Endothelial cell of umbilical vein (primary cell): ENCODE data around the gene ZNF816. TPM values are rescaled to one million over a fixed set of nuclear protein-coding genes. Genes with fewer than 3 reads are reported as not detected.

ENCODE experiments used
- BruUV-seq: library from RNA; stranded (reverse); fragments of 400-500 nt; replicated peaks from 2 replicates; lab custom pipeline; 2021; lab: Mats Ljungman, UMichigan
- CTCF ChIA-PET: fragments of 300-600, 350-600 bp; sonication (Branson Sonifier 250); formaldehyde crosslinking; loops from one replicate; lab custom pipeline; 2021; ENCODE audit warnings: antibody characterized with exemption, inconsistent platforms; lab: Charles Lee
- POLR2A ChIA-PET: fragments of 300-600, 350-600 bp; sonication (Branson Sonifier 250); formaldehyde crosslinking; loops from one replicate; lab custom pipeline; 2021; ENCODE audit warnings: antibody characterized with exemption, inconsistent platforms; lab: Charles Lee
- DNase-seq: peaks from one replicate; pipeline ENCODE4 v3.0.0-alpha.2; 2011; ENCODE audit warnings: low read depth, low spot score
- FAIRE-seq: peaks from 2 replicates; lab custom pipeline; 2011; peaks lifted over from hg19 to GRCh38; lab: Jason Lieb, UNC
- H2AFZ ChIP-seq: 2 replicates; pipeline ENCODE4 v1.6.0; 2012; ENCODE audit warnings: low read depth, low read length, control low read depth, inconsistent platforms
- H3K27ac ChIP-seq: 2 replicates; pipeline ENCODE4 v1.5.1; 2011; ENCODE audit warnings: low read depth, mild to moderate bottlenecking, control low read depth, low read length, moderate library complexity; ENCODE audit not compliant: insufficient read depth
- H3K27me3 ChIP-seq, 2 experiments: 2 replicates each; pipeline versions ENCODE4 v1.6.0 to v1.6.1; 2011; ENCODE audit warnings: low read length in 2 of 2, mixed read lengths in 1 of 2; ENCODE audit not compliant: control insufficient read depth in 2 of 2, insufficient read depth in 2 of 2
- H3K36me3 ChIP-seq, 2 experiments: 2 replicates in 1 of 2; 3 replicates in 1 of 2; pipeline ENCODE4 v1.5.1; 2011; ENCODE audit warnings: low read length in 2 of 2, mild to moderate bottlenecking in 1 of 2, moderate library complexity in 1 of 2; ENCODE audit not compliant: control insufficient read depth in 2 of 2, insufficient read depth in 2 of 2; ENCODE audit errors: extremely low read depth in 1 of 2
- H3K4me1 ChIP-seq: 3 replicates; pipeline ENCODE4 v1.5.1; 2011; ENCODE audit warnings: mild to moderate bottlenecking, low read length; ENCODE audit not compliant: control insufficient read depth, insufficient read depth; ENCODE audit errors: extremely low read depth
- H3K4me2 ChIP-seq: 2 replicates; pipeline ENCODE4 v1.6.1; 2011; ENCODE audit warnings: low read length, control low read depth, mixed read lengths; ENCODE audit not compliant: insufficient read depth
- H3K4me3 ChIP-seq, 3 experiments: fragments of 200-600 bp in 1 of 3; sonication (generic), shearing (Covaris generic) in 1 of 3; replicated peaks in 1 of 3; 2 replicates each; pipeline ENCODE4 v1.5.1; 2011 to 2016; ENCODE audit warnings: control low read depth in 3 of 3, low read length in 3 of 3, mild to moderate bottlenecking in 2 of 3, inconsistent platforms in 1 of 3, low read depth in 1 of 3, moderate library complexity in 1 of 3; ENCODE audit not compliant: insufficient read depth in 1 of 3
- H3K79me2 ChIP-seq: 2 replicates; pipeline ENCODE4 v1.6.0; 2012; ENCODE audit warnings: low read length, inconsistent platforms; ENCODE audit not compliant: control insufficient read depth, insufficient read depth
- H3K9ac ChIP-seq: replicated peaks from 2 replicates; pipeline ENCODE3; 2011; ENCODE audit warnings: low read length, control low read depth; ENCODE audit not compliant: insufficient read depth; ENCODE audit errors: extremely low read depth
- H3K9me1 ChIP-seq: replicated peaks from 3 replicates; pipeline ENCODE4 v1.6.0; 2011; ENCODE audit warnings: mild to moderate bottlenecking, low read length; ENCODE audit not compliant: control insufficient read depth, insufficient read depth; ENCODE audit errors: extremely low read depth
- H3K9me3 ChIP-seq: replicated peaks from 2 replicates; pipeline ENCODE4 v1.5.1; 2012; ENCODE audit warnings: low read length, inconsistent platforms; ENCODE audit not compliant: control insufficient read depth, insufficient read depth
- H4K20me1 ChIP-seq: replicated peaks from 2 replicates; pipeline ENCODE3; 2011; ENCODE audit warnings: mild to moderate bottlenecking, low read length; ENCODE audit not compliant: control insufficient read depth, insufficient read depth; ENCODE audit errors: extremely low read depth
- EZH2 ChIP-seq: IDR thresholded peaks from 2 replicates; pipeline ENCODE4 v1.6.1; 2012; ENCODE audit warnings: borderline replicate concordance, low read depth, mild to moderate bottlenecking, moderate library complexity, low read length, inconsistent platforms; ENCODE audit not compliant: severe bottlenecking
- GATA2 ChIP-seq: IDR thresholded peaks from 2 replicates; pipeline ENCODE4 v1.7.0; 2011; ENCODE audit warnings: low read depth, mild to moderate bottlenecking, moderate library complexity, mixed read lengths, low read length; ENCODE audit not compliant: insufficient read length, insufficient read depth
- JUN ChIP-seq: IDR thresholded peaks from 2 replicates; pipeline ENCODE4 v1.6.1; 2011; ENCODE audit warnings: borderline replicate concordance, low read depth; ENCODE audit not compliant: insufficient read length, insufficient read depth
- MYC ChIP-seq: IDR thresholded peaks from one replicate; pipeline ENCODE4 v1.6.1; 2011; ENCODE audit warnings: mild to moderate bottlenecking, low read depth, low read length
- POLR2A ChIP-seq: IDR thresholded peaks from 2 replicates; pipeline ENCODE4 v1.6.1; 2012; ENCODE audit warnings: low read depth, mild to moderate bottlenecking, control low read depth, low read length
- POLR2AphosphoS5 ChIP-seq: IDR thresholded peaks from 2 replicates; pipeline ENCODE4 v1.6.1; 2012; ENCODE audit warnings: low read depth, mild to moderate bottlenecking, control low read depth, low read length, moderate library complexity; ENCODE audit not compliant: insufficient read depth
- dilution Hi-C: fragments of 300-500 bp; cut with MboI; formaldehyde crosslinking; loops from one replicate; pipeline ENCODE4 v1.15.0; 2019; ENCODE audit warnings: low sequenced_read_pairs; ENCODE audit not compliant: extremely low pct_ligation_motif_present
- intact Hi-C: fragments of 100-400 bp; cut with micrococcal nuclease; formaldehyde crosslinking; loops from one replicate; pipeline ENCODE4 v1.10.0; 2022
- polyA plus RNA-seq, 4 experiments: library from polyadenylated mRNA; depleted of rRNA in 3 of 4; stranded (reverse) in 3 of 4; unstranded in 1 of 4; fragments of >200 nt; gene quantifications; 2 replicates each; pipeline versions ENCODE4 v1.2.1 to v1.2.3, GENCODE V29; 2011 to 2012; ENCODE audit warnings: missing spikeins in 1 of 4
- total RNA-seq: library from RNA; stranded (reverse); gene quantifications from 2 replicates; pipeline ENCODE4 v1.2.3, GENCODE V29; 2021
- TF ChIP-seq, protein P1 (sequence below), 2 donors: IDR thresholded peaks; 1 replicate in 1 of 2; 2 replicates in 1 of 2; pipeline ENCODE4 v1.5.1; 2011; ENCODE audit warnings: low read length in 2 of 2, mild to moderate bottlenecking in 2 of 2, moderate library complexity in 2 of 2, control low read depth in 1 of 2, inconsistent platforms in 1 of 2, low read depth in 1 of 2; ENCODE audit not compliant: insufficient read depth in 1 of 2; ENCODE audit errors: extremely low read depth in 1 of 2

ZNF816 gene
- total and polyA plus RNA-seq, 2 donors (not counting 3 experiments of a cell fraction or from before 2014, with no cell fraction given): 1.8 to 4.9 TPM

GRCh38 chr19:52997975-52998374, 35.3 kb upstream of the ZNF816 start:
- H3K27me3 ChIP-seq: no peaks in the 10 kb centered on the region
- no peak overlapping the region for H3K4me2 ChIP-seq
- dilution Hi-C loops: no loop called here
- no peak overlapping the region for H3K4me3 ChIP-seq
- FAIRE-seq (no peak), DNase-seq (no peak)
- no peaks in the 10 kb centered on the region for H4K20me1 ChIP-seq
- no peak overlapping the region for H3K27ac ChIP-seq
- no TSS peak for BruUV-seq
- intact Hi-C loops: no loop called here
- H3K79me2 ChIP-seq: no peaks in the 10 kb centered on the region
- peaks cover 5% of the 10 kb centered on the region for H3K4me1 ChIP-seq
- H2AFZ ChIP-seq: no peak overlapping the region
- no peaks in the 10 kb centered on the region for H3K9me3 ChIP-seq
- POLR2A ChIA-PET: no interaction called here
- TF ChIP-seq EZH2: no peak
- H3K9ac ChIP-seq: no peak overlapping the region
- H3K9me1 ChIP-seq: no peaks in the 10 kb centered on the region
- CTCF ChIA-PET: interaction anchor here (1.5 kb wide), 1 partner anchor 79 kb away, joined by 3 read pairs; no protein-coding TSS in a partner anchor
- H3K36me3 ChIP-seq: no peaks in the 10 kb centered on the region

DNA sequence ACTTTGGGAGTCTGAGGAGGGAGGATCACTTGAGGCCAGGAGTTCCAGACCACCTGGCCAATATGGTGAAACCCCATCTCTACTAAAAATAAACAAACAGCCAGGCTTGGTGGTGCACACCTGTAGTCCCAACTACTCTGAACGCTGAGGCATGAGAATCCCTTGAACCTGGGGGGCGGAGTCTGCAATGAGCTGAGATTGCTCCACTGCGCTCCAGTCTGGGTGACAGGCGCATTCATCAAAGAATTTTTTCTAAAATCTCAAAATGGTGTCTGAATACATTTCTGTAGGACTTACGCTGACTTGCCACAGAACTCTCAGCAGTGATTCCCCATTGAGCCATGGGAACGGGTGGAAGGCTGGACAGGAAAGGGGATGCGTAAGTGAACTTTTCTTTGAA, 33.0 kb upstream of the ZNF816 start:
- Histone ChIP-seq H3K4me3 (no peak overlapping the region), H3K27ac (no peak overlapping the region), H3K27me3 (no peaks in the 10 kb centered on the region), H3K9ac (no peak overlapping the region), H3K79me2 (peaks cover 4% of the 10 kb centered on the region), H3K4me1 (peaks cover 19% of the 10 kb centered on the region), H3K36me3 (no peaks in the 10 kb centered on the region), H3K4me2 (no peak overlapping the region), H3K9me1 (no peaks in the 10 kb centered on the region), H4K20me1 (no peaks in the 10 kb centered on the region), H2AFZ (no peak overlapping the region), H3K9me3 (no peaks in the 10 kb centered on the region)
- dilution Hi-C loops: no loop called here
- FAIRE-seq (no peak), DNase-seq (no peak)
- intact Hi-C loops: no loop called here
- ChIA-PET POLR2A (no interaction called here), CTCF (no interaction called here)
- TF ChIP-seq EZH2 (no peak), GATA2 (no peak), JUN (no peak), POLR2A (no peak), POLR2AphosphoS5 (no peak), MYC (no peak)
- TF ChIP-seq, protein P1, sequence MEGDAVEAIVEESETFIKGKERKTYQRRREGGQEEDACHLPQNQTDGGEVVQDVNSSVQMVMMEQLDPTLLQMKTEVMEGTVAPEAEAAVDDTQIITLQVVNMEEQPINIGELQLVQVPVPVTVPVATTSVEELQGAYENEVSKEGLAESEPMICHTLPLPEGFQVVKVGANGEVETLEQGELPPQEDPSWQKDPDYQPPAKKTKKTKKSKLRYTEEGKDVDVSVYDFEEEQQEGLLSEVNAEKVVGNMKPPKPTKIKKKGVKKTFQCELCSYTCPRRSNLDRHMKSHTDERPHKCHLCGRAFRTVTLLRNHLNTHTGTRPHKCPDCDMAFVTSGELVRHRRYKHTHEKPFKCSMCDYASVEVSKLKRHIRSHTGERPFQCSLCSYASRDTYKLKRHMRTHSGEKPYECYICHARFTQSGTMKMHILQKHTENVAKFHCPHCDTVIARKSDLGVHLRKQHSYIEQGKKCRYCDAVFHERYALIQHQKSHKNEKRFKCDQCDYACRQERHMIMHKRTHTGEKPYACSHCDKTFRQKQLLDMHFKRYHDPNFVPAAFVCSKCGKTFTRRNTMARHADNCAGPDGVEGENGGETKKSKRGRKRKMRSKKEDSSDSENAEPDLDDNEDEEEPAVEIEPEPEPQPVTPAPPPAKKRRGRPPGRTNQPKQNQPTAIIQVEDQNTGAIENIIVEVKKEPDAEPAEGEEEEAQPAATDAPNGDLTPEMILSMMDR (IDR thresholded peaks at IDR 0.05; ENCODE audit: extremely low read depth in 1 of 2, insufficient read depth in 1 of 2, low read depth in 1 of 2, low read length in 2 of 2): no peak
- BruUV-seq: no TSS peak
